GM19023 (cell line): ENCODE data around the gene CDHR2.

Experiments
- ATAC-seq: cut with Tn5 transposase; IDR thresholded peaks from one replicate; pipeline ENCODE4 v1.9.1; 2021; ENCODE audit warnings: mild to moderate bottlenecking, moderate library complexity; ENCODE audit not compliant: unreplicated experiment

Gene CDHR2

DNA sequence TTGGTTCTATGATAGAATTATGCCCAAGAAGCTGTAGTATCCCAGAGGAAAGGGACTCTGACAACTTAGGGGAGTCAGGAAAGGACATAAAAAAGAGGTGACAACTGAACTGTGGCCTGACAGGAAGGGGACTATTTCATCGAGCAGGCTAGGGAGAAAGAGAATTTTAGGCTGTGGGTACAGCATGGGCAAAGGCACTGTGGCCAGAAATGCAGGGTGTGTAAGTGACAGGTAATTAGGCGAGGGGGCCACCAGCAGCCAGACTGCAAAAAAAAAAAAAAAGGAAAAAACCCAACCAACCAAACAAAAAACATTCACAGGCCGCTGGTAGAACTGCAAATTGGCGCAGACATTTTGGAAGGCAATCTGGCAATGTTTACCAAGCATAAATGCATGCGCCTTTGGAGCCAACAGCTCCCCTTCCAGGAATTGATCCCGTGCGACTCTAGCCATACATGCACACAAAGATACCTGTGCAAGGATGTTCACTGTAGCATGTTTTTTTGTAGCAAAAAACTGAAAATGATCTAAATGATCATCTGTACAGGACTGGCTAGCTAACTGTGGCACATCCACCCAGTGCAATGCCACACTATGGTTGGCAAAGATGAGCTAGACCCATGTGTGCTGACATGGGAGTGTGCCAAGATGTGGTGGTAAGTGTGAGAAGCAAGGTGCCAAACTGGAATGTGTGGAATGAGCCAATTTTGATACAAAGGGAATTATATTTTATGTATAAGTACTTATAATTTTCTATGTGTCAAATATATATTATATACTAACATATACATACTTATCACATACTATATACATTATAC lies 82.5 kb downstream of the CDHR2 start:
- no peak for ATAC-seq

DNA sequence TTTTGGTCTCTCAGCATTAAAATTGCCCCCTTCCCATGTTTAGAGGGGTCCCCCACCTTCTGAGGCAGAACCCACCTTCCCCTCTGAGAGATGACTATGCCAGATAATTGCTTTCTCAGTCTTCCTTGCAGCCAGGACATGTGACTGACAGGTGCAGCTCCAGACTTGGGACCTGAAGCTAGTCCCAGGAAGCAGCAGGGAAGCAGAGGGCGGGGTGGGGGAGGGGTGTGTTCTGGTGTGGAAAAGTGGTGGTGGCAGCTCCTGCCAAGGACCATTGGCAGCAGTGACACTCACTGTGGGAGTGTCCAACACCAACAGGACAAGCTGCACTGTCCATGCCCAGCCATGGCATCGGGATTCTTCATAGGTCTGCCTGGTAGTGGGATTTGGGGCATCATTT lies 83.6 kb downstream of the CDHR2 start:
- no peak for ATAC-seq

DNA sequence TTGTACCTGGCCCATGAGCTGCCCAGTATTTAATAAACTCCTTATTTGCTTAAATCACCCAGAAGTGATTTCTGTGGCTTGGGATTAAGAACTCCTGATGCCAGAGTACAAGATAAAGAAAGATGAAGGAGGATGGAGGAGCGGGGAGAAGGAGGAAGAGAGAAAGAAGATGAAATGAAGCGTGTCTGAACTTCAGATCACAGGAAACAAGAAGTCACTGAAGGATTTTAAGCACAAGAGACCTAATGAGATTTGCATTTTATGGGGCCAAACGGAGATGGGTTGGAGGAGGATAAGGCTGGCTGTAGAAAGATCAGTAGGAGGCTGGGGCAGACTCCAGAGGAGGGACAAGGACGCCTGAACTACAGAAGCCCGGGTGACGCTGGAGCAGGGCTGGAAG lies 84.5 kb downstream of the CDHR2 start:
- no peak for ATAC-seq

DNA sequence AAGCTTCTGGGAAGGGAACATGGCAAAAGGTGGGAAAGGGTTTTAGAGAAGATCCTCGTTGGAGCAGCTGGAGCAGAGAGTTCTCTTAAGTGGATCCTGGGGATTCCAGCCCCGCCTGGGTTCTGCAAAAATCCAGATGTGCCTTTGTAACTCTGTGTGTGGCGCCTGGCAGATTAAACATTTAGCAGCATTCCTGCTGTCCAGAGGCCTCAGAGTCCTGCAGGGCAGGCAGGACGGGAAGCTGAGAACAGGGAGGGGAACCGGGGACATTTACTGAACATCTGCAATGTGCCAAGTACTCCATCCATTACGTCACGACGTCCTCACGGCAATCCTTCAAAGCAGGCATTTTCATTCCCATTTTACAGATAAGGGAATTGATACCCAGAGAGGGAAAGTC lies 87.3 kb downstream of the CDHR2 start:
- ATAC-seq: no peak

DNA sequence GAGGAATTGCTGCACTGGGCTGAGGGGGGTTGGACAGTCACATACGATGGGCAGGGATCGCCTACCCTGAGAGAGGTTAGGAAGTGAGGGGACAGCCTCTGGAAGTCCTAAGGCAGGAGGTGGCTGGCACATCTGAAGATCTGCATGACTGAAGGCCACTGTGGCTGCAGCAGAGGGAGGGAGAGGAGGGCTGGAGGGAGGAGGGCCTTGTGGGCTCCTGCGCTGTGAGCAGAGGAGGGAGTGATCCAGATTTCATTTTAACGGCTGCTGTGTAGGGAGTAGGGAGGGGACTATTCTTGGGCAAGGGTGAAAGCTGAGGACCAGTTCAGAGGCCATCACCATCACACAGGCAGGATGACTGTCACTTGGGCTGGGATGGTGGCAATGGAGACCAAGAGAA lies 88.4 kb downstream of the CDHR2 start:
- ATAC-seq: no peak

DNA sequence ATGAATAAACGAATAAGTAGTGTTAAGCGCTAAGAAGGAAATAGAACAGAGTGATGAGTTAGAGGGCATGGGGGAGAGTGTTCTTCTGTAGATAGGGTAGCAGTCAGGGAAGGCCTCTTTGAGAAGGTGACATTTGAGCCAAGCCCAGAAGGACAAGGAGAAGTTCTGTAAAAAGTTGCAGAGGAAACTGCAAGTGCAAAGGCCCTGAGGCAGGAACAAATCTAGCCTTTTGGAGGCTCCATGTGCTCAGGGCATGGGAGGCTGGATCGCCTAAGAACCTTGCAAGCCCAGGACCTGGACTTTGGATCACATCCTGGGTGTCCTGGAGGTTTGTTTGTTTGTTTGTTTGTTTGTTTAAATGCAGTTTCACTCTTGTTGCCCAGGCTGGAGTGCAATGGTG lies 89.3 kb downstream of the CDHR2 start:
- no peak for ATAC-seq

DNA sequence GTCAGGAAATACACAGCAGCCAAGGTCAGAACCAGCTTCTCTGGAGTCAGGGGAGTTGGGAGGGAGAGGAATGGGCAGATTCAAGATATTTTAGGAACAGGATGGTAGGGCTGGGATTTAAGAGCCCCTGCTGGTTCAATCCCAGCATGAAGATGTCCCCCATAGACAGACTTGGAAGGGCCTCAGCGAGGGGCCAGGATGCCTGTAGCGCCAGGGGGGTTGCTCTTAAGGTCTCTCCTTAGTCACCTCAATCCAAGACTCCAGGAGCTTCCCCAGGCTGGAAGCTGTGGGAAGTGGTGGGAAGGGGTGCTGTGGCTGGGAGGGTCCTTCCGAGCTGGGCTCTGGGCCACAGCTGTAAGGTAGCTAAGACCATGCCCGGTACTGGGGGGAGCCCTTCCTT lies 90.1 kb downstream of the CDHR2 start:
- ATAC-seq: no peak

DNA sequence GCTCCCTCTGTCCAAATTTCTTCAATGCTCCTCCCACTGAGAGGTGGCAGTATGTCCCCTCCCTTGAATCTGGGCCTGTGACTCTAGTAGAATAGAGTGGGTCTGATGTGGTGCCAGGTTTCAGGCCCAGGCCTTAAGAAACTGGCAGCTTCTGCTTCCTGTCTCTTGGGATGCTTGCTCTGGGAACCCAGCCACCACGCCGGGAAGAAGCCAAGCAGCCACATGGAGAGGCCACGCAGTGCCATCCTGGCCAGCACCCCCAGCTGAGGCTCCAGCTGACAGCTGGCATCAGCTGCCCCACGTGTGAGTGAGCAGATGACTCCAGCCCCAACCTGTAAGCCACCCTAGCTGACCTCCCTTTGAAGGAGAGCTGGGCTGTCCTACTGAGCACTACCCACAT lies 90.8 kb downstream of the CDHR2 start:
- no peak for ATAC-seq

DNA sequence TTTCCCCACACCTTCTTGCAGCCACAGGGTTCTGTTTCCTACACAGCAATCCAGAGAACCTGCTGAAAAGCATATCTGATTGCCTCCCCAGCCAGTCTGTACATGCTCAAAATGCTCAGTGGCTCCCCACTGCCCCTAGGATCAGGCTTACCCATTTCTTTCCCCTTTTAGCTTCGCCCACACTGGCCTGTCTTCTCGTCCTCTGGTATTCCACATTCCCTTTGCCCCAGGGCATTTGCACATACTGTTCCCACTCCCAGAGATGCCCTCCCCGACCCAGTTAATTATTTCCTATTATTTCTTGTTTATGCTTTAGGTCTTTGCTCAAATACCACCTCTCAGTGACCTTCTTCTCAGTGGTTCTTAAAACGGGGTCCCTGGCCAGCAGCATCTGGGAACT lies 91.5 kb downstream of the CDHR2 start:
- ATAC-seq: no peak

DNA sequence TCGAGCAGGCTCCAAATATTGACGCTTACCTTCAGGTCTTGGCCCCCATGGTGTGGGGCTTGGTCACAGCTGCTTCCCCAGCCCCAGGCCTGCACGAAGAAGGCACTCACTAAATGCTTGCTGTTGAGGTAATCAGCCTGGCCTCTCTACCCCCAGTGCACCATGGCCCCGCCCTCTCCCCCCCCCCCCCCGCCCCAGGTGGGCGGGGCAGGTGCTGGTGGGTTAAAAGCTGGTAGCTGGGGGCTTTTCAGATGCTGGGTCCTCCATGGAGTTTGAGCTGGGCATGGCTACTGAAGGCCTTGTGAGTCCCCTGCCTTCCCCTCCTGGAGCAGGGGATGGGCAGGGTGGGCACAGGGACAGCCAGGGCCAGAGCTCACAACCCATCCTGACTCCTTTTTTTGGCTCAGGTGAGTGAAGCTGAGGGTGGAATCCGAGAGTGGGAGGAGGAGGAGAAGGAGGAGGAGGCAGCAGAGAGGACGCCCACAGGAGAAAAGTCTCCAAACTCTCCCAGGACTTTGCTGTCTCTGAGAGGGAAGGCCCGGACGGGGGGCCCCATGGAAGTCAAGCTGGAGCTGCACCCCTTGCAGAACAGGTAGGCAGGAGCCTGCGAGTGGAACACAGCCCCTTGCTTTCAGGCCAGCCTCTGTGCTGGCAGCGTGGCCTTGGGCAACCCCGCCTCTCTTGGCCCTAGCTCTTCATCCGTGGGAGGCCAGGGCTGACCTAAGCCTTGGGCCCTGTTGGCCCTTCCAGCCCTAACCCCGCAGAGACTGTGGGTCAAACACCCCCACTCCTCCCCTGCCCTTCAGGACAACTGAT lies 93.7 kb downstream of the CDHR2 start:
- no peak for ATAC-seq

DNA sequence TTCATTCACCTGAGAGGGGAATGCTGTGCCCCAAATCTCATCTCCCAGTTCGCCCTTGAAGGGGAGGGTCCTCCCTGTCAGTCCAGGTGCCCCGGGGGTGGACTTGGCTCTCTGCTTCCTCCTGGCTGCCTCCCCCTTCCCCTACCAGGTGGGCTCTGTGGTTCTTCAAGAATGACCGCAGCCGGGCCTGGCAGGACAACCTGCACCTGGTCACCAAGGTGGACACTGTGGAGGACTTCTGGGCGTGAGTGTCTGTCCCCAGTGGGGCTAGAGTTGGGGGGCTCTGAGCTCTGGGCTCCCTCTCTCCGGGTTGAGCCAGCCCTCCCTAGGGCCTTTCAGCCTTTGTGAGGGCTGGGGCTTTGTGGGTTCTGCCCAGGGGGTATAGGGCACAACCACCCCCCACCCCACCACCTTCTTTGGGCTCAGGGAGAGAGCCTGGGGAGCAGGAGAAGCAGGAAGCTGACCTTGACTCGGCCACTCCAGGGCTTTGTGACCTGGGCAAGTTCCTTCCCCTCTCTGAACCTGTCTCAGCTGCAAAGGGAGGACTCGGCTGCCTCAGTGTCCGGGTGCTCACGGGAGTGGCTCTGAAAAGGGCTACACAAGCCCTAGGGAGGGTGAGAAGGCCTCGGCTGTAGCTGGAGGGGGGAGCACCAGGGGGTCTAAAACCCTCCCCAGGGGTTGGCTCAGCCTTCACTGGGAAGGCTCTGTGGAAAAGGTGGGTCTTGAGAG lies 94.5 kb downstream of the CDHR2 start:
- ATAC-seq: no peak

DNA sequence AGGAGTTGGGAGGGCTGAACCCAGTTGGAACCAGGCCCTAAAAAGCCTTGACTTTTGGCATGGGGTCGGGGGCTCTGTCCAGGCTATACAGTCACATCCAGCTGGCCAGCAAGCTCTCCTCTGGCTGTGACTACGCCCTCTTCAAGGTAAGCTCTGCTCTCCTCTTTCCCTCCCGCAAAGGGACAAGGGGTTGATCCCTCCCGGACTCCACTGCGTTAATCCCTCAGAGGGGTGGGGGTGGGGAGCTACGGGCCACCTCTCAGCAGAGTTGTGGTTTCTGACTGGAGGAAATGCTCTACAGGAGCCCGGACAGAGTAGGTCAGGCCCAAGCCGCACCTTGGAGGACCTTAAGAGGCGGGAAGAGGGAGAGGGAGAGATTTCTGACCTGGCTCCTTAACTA lies 95.2 kb downstream of the CDHR2 start:
- ATAC-seq: no peak

DNA sequence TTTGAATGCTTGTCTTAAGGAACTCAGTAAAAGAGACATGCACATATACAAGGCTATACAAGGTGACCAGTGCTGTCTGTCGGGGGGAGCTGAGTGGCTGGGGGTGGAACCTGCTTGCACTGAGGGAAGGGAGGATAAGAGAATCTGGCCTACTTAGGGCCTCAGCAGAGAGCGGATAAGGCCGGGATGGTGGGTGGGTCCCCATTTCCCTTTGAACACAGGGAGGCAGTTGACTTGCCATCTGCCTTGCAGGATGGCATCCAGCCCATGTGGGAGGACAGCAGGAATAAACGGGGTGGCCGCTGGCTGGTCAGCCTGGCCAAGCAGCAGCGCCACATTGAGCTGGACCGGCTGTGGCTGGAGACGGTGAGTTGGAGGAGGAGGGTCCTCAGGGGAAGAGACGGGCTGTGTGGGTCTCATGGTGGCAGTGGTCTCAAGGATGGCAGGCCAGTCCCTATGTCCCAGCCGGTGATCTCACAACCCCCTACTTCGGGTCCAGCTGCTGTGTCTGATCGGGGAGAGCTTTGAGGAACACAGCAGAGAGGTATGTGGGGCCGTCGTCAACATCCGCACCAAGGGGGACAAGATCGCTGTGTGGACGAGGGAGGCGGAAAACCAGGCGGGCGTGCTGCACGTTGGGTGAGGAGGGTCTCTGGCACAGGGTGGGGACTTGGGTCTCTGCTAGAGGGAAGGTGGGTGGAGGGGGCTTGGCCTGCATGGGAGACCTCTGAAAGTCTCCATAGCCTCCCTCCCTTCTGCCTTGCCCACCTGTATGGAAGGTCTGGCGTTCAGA lies 95.9 kb downstream of the CDHR2 start:
- no peak for ATAC-seq
